ENCODE data around the gene GHDC.
"Not testable (repeated sequence)": the region's sequence is repeated elsewhere in the genome, so short reads cannot be mapped to it uniquely, and the experiment has no call there.

The GHDC gene

DNA sequence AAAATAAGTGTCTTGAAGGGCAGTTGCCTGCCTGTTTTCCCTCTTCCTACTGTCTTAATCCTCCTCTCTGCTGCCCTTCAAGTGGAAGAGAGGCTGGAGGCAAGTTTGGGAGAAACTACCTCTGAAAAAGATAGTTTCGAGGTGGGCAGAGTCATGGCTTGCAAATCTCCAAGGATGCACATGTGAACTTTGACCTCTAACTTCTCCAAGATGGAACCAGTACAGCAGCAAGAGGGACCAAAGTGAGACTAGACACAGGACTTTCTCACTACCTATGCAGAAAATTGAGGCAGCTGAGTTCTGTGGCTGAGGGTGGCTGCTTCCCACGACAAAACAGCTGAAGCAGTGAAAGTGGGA, 12.5 kb downstream of the GHDC start:
- DNase-seq, result no peak

DNA sequence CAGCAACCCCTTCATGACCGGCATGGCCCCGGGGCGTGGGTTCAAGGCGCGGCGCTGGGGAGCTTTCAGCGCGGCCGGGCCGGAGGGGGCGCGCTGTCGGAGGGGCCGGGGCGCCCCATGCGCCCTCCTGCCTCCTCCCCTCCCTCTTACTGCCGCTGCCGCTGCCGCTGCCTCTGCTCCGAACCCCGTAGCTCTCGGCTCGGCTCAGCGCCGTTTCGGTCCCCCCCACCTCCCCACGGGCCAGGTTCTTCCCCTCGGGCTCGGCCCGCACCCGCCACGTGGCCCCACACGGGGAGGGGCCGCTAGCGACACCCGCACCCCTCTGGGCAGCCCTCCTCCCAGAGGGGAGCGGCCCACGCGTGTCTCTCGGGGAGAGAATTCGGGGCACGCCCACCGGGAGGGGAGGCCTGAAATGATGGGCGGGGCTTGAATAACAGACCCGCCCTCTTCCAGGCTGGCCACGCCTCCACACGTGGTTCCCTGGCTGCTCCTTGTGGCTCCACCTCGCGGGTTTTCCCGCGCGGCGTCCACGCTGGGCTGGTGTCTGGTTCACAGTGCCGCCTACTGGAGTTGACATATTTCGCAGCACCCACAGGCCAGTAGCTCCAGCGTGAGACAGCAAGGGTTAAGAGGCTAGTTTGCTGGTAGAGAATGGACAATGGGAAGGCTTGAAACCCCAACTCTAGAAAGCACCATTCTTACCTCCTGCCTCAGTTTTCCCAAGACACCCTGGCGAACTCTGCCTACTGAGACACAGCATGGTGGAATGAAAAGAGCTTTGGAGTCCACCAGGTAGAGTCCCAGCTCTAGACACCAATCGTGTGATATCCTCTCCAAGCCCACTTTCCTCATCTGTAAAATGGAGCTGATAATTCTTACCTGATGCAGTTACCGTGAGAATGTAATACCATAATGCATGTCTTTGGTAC, 13.1 kb downstream of the GHDC start, which contains the start of gene KCNH4:
Gene KCNH4 (minus strand): TSS at position 221 of the 929 bp plus-strand sequence. CDS start 197 bp downstream, at position 24.
- peak; percentile 82 for DNase-seq

DNA sequence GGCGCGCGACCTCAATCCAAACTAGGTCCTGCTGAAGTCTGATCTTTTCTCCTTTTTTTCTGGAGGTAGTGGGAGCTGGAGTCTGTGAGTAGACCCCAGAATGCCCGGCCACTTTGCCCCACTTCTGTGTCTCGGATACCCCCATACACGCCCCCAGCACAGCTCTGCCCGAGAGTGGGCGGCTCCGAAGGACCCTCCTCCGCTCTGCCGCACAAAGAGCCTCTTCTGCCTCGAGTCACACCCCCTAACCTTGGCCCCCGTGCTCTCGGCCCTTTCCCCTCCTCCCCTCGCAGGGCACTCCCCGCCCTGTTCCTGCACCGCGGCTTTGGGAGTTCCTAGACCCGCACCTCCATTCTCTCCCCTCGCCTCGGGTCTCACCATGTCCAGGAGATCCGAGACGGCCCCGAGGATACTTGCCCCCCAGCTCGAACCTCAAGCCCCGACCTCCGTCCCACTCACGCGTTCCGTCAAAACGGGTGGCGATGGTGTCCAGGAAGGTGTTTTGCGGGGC, 13.8 kb downstream of the GHDC start:
- DNase-seq, result no peak

DNA sequence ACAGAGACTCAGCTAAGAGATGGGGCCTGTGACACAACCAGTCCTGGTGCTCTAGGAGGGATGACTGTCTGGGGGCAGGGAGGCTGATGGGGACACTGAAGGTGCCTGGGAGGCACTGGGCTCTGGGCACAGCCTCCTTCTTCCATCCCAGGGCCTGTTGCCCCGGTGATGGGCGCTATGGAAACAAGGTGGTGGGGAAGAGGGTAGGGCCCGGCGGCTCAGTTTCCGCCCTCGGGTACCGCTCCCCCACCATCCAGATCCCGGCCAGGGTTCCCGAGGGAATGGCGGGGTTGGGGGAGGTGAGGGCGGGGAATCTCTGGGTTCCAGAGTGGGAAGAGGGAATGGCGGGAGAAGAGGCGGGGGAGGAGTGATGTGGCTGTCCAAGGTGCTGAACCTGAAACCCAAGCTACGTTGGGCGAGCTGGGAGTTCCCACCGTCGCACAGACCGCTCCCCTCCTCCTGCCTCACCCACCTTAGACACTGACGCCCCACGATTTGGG, 14.3 kb downstream of the GHDC start:
- DNase-seq, result peak; percentile 14

DNA sequence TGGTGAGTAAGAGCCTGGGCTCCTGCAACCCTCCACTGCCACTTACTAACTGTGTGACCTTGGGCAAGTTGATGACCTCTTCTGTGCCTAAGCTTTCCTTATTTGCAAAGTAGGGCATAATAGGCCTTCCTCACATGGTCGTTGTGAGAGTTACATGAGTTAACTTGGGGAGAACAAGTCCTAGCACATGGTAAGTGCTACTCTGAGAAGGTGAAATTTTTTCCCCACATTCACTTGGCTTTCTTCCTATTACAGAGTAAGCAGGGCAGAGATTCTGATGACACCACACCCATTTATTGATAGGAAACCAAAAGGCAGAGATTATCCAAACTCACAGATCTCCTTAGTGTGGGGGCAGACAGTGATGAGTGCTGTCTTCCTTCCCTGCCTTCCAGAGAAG, 15.0 kb downstream of the GHDC start:
- no peak for DNase-seq

DNA sequence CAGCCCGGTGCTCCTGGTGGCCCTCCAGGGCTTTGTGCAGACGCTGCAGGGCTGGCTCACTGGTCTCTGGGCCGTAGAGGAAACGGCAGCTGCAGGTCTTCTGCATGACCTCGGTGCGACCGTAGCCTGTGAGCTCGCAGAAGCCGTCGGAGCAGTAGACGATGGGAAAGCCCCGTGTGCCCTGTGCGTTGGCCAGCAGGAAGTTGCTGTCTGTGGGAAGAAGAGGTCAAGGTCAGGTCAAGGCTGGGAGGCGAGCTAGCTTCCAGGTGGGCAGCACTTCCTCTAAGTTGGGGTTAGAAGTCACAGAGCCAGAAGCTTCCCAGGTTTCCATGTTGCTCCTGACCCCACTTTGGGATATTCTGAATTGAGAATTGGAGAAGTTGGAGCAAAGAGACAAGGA, 15.5 kb downstream of the GHDC start:
- DNase-seq, result no peak

DNA sequence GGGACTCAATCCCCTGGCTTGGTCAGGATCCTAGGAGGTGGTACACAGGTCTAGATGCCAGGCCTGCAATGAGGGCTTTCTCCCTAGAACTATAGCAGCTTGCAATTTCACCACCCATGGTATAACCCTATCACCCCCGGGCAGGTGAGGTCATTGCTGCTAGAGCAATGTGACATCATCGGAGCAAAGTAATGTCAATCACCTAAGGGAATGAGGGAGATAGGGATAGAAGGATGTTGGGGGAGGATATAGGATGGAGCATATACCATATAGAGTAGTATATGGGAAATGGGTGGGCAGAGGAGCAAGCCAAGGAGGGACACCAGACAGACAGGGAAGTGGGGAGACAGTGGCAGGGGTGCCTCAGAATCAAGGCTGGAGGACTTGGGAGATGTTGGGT, 16.6 kb downstream of the GHDC start:
- DNase-seq, result no peak

DNA sequence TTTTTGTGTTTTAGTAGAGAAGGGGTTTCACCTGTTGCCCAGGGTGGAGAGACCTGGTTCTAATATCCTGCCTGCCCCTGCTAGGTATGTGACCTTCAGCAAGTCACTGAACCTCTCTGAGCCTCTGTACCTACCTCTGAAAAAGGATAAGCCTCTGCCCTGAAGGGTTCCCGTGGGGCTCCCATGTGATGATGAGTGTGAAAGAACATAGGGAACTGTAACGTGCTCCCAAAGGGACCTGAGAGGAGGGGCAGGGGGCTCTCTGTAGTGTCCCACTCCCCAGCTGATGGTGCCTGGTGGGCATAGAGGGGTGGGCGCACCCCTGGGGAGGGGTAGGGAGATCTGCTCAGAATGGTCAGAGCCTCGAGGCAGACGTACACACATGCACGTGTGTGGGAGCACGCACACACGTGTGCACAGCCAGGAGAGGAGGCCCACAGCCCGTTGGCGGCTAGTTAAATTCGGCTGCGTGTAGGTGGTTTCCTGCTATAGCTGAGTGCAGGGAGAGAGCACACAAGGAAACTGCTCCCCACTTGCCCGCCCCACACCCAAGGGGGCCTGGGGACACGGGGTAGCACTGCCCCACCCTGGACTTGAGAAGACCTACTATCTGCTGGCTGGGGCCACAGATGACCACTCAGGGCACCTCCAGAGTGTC, 20.0 kb downstream of the GHDC start:
- no peak for DNase-seq

DNA sequence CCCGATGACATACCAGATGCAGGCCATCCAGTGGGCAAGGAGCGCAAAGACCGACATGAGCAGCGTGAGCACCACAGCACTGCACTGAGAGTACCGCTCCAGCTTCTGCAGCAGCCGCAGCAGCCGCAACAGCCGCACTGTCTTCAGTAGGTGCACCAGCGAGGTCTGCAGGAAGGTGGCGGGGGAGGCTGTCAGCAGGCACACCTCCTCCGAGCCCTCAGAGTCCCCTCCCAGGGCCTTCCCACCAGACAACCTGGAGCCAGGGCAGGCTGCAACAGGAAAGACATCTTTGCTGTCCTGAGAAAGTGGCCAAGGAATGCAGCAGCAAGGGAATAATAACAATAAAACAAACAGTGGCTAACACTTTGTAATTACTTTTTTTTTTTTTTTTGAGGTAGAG, 22.5 kb downstream of the GHDC start:
- no peak for DNase-seq

DNA sequence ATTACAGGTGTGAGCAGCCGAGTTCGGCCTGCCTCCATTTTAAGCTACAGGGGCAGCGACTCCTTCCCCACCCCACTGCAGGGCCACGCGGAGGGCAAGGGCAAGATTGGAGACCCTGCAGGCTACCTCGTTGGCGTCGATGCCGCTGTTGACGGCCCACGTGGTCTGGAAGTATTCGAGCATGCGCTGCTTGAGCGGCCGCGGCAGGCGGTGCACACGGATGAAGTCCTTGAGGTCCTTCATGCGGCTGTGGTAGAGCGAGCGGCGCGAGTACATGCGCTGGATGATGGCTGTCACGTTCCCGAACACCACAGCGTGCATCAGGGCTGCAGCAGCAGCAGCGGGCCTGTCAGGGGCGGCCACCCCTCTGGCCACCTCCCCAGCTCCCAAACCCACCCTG, 24.9 kb downstream of the GHDC start:
- DNase-seq, result no peak

DNA sequence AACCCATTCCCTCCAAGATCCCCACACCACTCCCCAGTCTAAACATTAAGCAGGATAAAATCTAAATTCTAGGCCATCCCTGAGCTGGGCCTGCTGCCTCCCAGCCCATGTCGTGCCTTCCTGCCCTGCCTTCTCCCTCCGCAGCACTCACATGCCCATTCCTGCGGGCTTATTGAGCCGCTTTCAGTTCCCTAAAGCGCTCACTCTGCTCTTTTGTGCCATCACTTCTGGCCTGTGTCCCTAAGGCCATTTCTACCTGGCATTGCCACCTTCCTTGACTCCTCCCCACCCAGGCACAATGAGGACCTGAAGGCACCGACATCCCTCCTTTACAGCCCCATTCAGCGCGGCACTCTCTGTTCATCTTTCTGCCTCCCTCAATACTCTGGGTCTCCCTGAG, 26.5 kb downstream of the GHDC start:
- no peak for DNase-seq

DNA sequence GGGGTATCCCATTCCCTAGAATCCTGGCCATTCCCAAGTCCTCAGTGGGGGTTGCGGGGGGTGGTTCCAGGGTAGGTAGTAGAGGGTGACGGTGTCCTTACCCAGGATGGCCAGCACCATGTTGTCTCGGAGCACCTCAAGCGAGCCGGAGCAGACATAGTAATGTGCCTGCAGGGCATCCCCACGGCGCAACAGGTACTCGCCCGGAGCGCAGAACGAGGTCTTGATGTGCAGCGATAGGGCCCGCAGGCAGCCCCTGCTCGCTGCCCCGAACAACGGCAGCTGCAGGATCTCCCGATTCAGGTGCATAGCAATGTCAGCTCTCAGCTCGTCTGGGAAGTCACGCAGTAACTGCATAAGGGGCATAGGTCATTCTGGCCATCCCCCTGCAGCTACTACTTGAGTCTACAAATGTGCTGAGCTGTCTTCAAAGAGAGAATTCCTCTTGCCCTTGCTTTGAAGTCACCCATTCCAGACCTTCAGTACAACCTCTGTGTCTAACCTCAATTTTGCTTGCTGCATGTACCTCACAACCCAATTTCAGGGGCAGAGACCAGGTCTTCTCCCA, 28.0 kb downstream of the GHDC start:
- no peak for DNase-seq

DNA sequence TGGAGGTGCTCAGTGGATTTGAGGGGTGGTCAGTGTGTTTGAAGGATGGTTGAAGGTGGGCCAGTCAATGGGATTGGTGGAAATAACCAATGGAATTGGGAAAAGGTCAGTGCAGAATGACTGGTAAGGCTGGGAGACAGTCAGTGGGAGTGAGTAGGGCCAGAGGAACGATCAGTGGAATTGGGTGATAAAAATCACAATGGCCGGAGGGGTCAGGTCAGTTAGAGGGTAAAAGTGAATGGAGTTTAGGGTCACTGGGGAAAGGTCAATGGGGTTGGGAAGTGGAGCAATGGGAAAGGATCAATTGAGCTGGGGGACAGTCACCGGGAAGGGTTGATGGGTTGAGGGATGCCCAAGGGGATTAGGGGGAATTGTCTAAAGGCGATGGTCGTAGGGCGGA, 28.5 kb downstream of the GHDC start:
- no peak for DNase-seq

DNA sequence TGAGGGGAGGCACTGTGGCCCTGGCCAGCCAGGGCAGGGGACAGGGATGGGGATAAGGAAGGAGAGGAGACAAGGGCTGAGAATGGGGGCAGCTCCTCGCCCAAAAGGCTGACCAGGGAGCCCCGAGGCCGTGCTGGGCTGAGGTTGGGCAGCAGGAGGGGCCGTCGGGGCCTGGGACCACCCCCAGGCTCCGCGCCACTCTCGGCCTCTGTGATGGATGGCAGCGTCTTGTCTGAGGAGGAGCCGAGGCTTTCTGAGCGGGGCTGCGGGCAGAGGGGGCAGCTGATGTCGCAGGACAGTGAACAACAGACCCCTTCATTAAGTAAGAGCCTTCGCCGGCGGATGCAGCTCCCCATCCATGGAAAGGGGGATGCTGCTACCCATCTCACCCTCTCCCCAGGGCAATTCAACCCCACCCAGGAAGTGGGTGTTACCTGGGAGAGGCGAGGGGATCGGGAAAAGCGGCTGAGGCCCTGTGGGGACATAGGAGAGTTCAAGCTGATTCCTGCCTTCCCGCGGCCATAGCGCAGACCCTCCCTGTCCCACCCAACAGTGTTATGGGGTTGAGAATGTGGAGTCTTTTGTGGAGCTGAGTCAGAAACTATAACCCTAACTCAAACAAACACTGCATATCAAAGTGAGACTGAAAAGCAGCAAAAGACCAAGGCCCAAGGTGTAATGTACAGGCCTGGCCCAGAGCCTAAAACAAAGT, 30.4 kb downstream of the GHDC start:
- no peak for DNase-seq

DNA sequence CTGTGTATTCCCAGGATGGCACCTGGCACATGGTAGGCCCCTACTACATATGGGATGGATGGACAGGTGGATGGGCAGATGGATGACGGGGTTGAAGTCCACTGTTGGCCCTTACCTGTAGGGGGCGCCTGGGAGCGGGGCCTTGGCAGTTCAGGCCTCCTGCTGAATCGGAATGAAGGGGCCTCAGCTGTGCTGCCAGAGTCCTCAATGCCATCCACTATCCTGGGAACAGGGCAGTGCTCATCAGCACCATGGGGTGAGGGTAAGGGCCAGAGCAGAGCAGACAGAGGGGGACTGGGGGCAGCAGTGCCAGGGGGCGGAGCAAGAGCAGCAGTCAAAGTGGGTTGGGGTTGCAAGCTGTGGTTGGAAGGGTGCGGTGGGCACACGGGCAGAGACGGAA, 31.2 kb downstream of the GHDC start:
- no peak for DNase-seq

DNA sequence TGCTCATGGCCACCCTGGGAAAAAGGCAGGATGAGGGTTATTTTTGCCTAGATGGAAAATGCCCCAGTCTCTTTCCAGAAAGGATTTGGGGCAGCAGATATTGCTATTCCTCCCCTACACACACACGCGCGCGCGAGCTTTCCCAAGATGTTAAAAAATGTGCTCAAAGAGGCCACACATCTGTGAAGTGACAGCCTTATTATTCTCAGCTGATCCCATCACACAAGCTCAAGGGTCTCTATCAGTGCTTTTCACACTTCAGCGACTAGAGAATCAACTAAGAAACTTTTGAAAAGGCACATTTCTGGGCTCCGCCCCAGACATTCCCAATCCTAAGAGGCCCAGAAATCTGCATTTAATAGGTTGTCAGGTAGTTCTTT, 33.8 kb downstream of the GHDC start:
- no peak for DNase-seq

DNA sequence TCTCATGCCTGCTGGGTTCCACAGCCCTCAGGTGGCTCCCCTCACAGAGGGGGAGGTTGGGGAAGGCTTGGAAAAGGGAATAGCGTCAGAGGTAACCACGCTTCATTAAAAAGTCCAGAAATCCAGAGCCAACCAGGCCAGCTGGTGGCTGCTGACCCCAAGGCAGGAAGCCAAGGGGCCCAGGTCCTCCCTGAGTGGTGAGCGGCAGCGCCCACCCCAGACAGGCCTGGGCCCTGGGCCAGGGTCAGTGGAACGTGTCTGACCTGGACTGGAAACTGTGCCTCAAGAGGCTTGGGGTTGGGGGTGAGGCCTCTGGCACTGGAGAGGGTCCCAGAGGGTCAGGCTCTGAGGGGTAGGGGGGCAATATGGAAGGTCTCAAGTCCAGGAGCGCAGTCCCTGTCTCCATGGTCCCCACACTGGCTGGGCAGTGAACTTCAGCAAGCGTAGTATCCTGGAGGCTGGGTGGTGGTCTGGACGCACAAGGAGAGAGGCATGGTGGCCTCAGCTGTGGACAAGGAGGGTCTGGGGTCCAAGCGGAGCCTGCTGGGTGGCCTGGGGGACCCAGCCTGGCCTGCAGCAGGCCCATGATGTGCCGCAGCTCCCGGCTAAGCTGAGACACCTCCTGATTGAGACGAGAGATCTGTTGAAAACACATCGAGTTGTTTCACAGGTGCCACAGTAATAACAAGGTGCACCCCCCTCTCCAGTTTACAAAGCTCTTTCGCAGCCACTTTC, 34.3 kb downstream of the GHDC start:
- DNase-seq, result no peak

DNA sequence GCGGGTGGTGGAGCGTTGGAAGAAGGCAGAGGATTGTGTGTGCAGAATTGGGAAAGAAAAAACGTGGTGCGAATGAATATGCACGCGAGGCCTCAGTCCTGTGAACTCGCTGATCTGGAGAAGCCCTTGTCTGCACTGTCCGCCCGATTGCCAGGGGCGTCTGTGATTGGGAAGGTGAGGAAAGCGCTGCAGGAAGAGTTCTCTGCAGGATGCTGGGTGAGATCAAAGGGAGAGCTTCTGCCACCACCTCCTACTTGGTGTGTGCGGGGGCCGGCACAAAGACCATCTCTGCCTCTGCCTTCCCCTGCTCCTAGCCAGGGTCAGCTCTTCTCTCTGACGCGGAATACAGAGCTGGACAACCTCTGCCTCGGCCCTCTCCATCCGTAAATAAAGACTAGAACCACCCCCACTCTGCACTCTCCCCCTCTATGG, 38.7 kb downstream of the GHDC start:
- no peak for DNase-seq

DNA sequence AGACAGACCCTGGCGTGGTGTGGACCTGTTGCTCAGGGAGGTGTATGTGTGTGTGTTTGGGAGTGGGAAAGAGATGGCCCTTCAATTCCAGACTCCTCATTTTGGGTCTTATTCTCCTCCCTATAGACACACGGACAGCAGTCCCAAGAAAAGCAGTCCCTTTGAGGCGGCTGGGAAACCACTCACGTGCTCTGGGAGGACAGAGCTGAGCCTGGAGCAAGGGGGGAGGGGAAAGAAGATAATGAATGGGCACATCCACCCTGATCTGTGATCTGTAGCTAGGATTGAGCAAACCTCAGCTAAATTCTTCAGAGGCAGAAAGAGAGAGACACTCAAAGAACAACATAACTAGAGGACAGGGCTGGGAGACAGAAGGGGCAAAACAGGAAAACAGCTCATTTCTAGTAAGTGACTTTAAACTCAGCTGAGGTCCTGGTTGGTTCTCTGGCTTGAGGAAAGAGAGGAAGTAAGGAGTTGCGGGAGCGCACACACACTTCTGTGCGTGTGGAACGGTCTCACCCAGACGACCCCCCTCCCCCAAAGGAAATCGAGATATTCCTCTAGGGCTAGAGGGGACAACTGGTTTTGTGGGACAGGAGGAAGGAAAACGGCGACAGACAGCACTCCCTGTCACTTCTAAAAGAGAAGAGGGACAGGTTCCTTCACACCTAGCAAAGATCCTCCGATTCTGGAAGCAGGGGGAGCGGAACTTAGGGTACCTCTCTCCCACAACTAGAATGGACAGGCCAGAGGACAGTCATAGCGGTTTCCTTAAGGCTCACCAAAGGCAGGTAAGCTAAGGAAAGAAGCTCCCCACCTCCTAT, 40.2 kb downstream of the GHDC start:
- no peak for DNase-seq

DNA sequence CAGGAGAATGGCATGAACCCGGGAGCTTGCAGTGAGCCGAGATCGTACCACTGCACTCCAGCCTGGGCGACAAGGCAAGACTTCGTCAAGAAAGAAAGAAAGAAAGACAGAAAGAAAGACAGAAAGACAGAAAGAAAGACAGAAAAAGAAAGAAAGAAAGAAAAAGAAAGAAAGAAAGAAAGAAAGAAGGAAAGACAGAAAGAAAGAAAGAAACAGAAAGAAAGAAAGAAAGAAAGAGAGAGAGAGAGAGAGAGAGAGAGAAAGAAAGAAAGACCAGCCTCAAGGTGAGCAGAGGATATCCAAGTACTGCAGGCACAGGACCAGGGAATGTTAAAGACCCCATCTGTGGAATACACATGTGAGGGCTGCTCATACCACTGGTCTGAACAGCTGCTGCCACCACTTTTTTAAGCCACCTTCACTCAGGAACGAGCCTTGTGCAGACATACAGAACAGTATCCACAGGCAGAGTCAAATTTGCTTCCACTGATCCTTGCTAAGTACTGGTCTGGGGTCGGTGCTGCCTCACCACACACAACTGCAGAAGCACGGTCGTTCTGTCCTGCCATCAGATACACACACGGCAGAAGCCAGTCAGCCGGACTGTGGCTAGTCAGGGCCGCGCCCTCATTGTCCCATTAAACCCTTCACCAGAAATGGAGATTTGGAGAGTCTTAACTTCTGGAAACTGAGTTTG, 47.2 kb downstream of the GHDC start:
- DNase-seq, result no peak

DNA sequence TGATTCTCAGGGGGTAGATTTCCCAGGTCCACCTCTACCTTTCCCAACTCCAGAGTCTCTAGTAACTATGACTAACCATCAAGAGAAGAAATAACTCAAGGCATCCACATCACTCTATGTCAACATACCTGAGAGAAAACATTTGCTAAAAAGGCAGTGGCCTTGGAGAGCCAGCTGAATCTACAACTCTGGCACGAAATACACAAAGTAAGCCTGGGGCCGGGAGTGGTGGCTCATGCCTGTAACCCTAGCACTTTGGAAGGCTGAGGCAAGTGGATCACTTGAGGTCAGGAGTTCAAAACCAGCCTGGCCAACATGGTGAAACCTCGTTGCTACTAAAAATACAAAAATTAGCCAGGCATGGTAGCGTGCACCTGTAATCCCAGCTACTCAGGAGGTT, 51.2 kb downstream of the GHDC start:
- not testable (repeated sequence) for DNase-seq
